ENCODE data around the gene KRT9. TPM values are rescaled to one million over a fixed set of nuclear protein-coding genes. Genes with fewer than 3 reads are reported as not detected.

The KRT9 gene
- total RNA-seq, 1 experiment from 2014 or later, result not detected

GRCh38 chr17:41561554-41561953 lies 10.3 kb downstream of the KRT9 start:
- H3K27me3 ChIP-seq (replicated peaks; ENCODE audit: insufficient read depth, low read depth, low read length, poor library complexity), result no peaks in the 10 kb centered on the region
- H3K4me1 ChIP-seq (ENCODE audit: insufficient read depth, low read length, poor library complexity, severe bottlenecking), result no peaks in the 10 kb centered on the region
- ChIA-PET CTCF (no interaction called here), POLR2A (ENCODE audit: low non-redundant PET) (no interaction called here)
- no peaks in the 10 kb centered on the region for H3K9me3 ChIP-seq (ENCODE audit: low read depth, low read length, poor library complexity, severe bottlenecking)
- H3K36me3 ChIP-seq (ENCODE audit: insufficient read depth, low read length, poor library complexity, severe bottlenecking), result no peaks in the 10 kb centered on the region
- no TSS peak for BruUV-seq (replicated peaks)
- TF ChIP-seq CTCF (conservative IDR thresholded peaks at IDR 0.05; ENCODE audit: low read depth, low read length) (no peak), EZH2 (IDR thresholded peaks at IDR 0.05; ENCODE audit: borderline replicate concordance, low read depth, low read length, poor library complexity, severe bottlenecking) (no peak)
- H3K27ac ChIP-seq (ENCODE audit: low read depth, low read length, poor library complexity, severe bottlenecking), result no peak overlapping the region
- H3K4me3 ChIP-seq (ENCODE audit: low read depth, low read length, poor library complexity, severe bottlenecking), result no peak overlapping the region
- no peak for DNase-seq (ENCODE audit: low spot score)
- intact Hi-C loops (cut with micrococcal nuclease; ENCODE audit: unreplicated experiment), result no loop called here

GRCh38 chr17:41559548-41559947 lies 12.3 kb downstream of the KRT9 start:
- intact Hi-C loops (cut with micrococcal nuclease; ENCODE audit: unreplicated experiment), result no loop called here
- no peak overlapping the region for H3K4me3 ChIP-seq (ENCODE audit: low read depth, low read length, poor library complexity, severe bottlenecking)
- ChIA-PET POLR2A (ENCODE audit: low non-redundant PET) (no interaction called here), CTCF (no interaction called here)
- TF ChIP-seq CTCF (conservative IDR thresholded peaks at IDR 0.05; ENCODE audit: low read depth, low read length) (no peak), EZH2 (IDR thresholded peaks at IDR 0.05; ENCODE audit: borderline replicate concordance, low read depth, low read length, poor library complexity, severe bottlenecking) (no peak)
- H3K4me1 ChIP-seq (ENCODE audit: insufficient read depth, low read length, poor library complexity, severe bottlenecking), result no peaks in the 10 kb centered on the region
- DNase-seq (ENCODE audit: low spot score), result no peak
- BruUV-seq (replicated peaks), result no TSS peak
- no peaks in the 10 kb centered on the region for H3K9me3 ChIP-seq (ENCODE audit: low read depth, low read length, poor library complexity, severe bottlenecking)
- no peak overlapping the region for H3K27ac ChIP-seq (ENCODE audit: low read depth, low read length, poor library complexity, severe bottlenecking)
- no peaks in the 10 kb centered on the region for H3K27me3 ChIP-seq (replicated peaks; ENCODE audit: insufficient read depth, low read depth, low read length, poor library complexity)
- no peaks in the 10 kb centered on the region for H3K36me3 ChIP-seq (ENCODE audit: insufficient read depth, low read length, poor library complexity, severe bottlenecking)

- BruUV-seq (replicated peaks), result no TSS peak
- Histone ChIP-seq H3K4me3 (ENCODE audit: low read depth, low read length, poor library complexity, severe bottlenecking) (no peak overlapping the region), H3K36me3 (ENCODE audit: insufficient read depth, low read length, poor library complexity, severe bottlenecking) (no peaks in the 10 kb centered on the region), H3K27me3 (replicated peaks; ENCODE audit: insufficient read depth, low read depth, low read length, poor library complexity) (no peaks in the 10 kb centered on the region), H3K9me3 (ENCODE audit: low read depth, low read length, poor library complexity, severe bottlenecking) (no peaks in the 10 kb centered on the region), H3K27ac (ENCODE audit: low read depth, low read length, poor library complexity, severe bottlenecking) (no peak overlapping the region), H3K4me1 (ENCODE audit: insufficient read depth, low read length, poor library complexity, severe bottlenecking) (no peaks in the 10 kb centered on the region)
- POLR2A ChIA-PET (ENCODE audit: low non-redundant PET), result no interaction called here
- DNase-seq (ENCODE audit: low spot score), result no peak
- TF ChIP-seq EZH2 (IDR thresholded peaks at IDR 0.05; ENCODE audit: borderline replicate concordance, low read depth, low read length, poor library complexity, severe bottlenecking) (no peak), CTCF (conservative IDR thresholded peaks at IDR 0.05; ENCODE audit: low read depth, low read length) (no peak)
- intact Hi-C loops (cut with micrococcal nuclease; ENCODE audit: unreplicated experiment), result no loop called here
- CTCF ChIA-PET, result no interaction called here
These were observed 14.9 kb downstream of the KRT9 start for GRCh38 chr17:41556931-41557330.
